B cell (primary cell): Measurements from ENCODE around the gene CDIP1.

Experiments
- CTCF ChIP-seq: fragments of 200-600 bp; IDR thresholded peaks from one replicate; pipeline ENCODE4 v1.8.0; 2022; ENCODE audit warnings: antibody characterized with exemption, mild to moderate bottlenecking
- EZH2 ChIP-seq: IDR thresholded peaks from 2 replicates; pipeline ENCODE4 v1.6.1; 2012; ENCODE audit warnings: borderline replicate concordance, low read depth, mild to moderate bottlenecking, moderate library complexity, low read length; ENCODE audit not compliant: insufficient read depth, poor library complexity, severe bottlenecking

- no peak for TF ChIP-seq CTCF
- no peak for TF ChIP-seq EZH2
These were observed 33.0 kb downstream of the CDIP1 start for GRCh38 chr16:4505356-4506147.
